Left lung (tissue), 10 donors: Measurements from ENCODE around the gene RPL32. TPM values are rescaled to one million over a fixed set of nuclear protein-coding genes. Genes with fewer than 3 reads are reported as not detected.

Experiments
- ATAC-seq: fragments of 200-7000 bp; cut with Tn5 transposase; one replicate; pipeline ENCODE4 v1.9.1; 2020; ENCODE audit warnings: moderate library complexity
- DNase-seq, 4 donors: peaks; one replicate each; pipeline ENCODE4 v3.0.0-alpha.2; 2013 to 2020
- H3K27ac ChIP-seq, 2 donors: fragments of 200-600 bp; sonication (generic) in 1 of 2; one replicate each; pipeline versions ENCODE4 v1.5.0 to v1.8.0; 2020 to 2021
- H3K27me3 ChIP-seq, 2 donors: fragments of 200-600 bp; sonication (generic) in 1 of 2; one replicate each; pipeline versions ENCODE4 v1.5.0 to v1.8.0; 2020 to 2021
- H3K36me3 ChIP-seq, 2 donors: fragments of 200-600 bp; sonication (generic) in 1 of 2; one replicate each; pipeline versions ENCODE4 v1.5.0 to v1.8.0; 2020 to 2021
- H3K4me1 ChIP-seq, 2 donors: fragments of 200-600 bp; one replicate each; pipeline ENCODE4 v1.8.0; 2021
- H3K4me3 ChIP-seq, 2 donors: fragments of 200-600 bp; sonication (generic) in 1 of 2; one replicate each; pipeline versions ENCODE4 v1.5.0 to v1.8.0; 2020 to 2021; ENCODE audit warnings: mild to moderate bottlenecking in 1 of 2
- H3K9me3 ChIP-seq, 2 donors: fragments of 200-600 bp; sonication (generic) in 1 of 2; one replicate each; pipeline versions ENCODE4 v1.5.0 to v1.8.0; 2020 to 2021
- CTCF ChIP-seq, 2 donors: fragments of 200-600 bp; sonication (generic) in 1 of 2; IDR thresholded peaks; one replicate each; pipeline versions ENCODE4 v1.5.0 to v1.8.0; 2021; ENCODE audit warnings: antibody characterized with exemption in 2 of 2
- intact Hi-C, 2 donors: fragments of 100-400 bp; cut with DNase I; formaldehyde crosslinking; loops; one replicate each; pipeline versions ENCODE4 v1.11.2 to v1.14.2; 2022
- polyA plus RNA-seq, 6 donors: library from polyadenylated mRNA; unstranded; fragments of 120-200 nt; gene quantifications; one replicate each; pipeline ENCODE4 v1.2.1, GENCODE V29; 2013; ENCODE audit not compliant: insufficient read length in 6 of 6
- total RNA-seq, 2 donors: library from RNA; stranded (reverse); fragmentation: NEBNext Ultra II Directional; extraction: Animal tissue kit (Norgen Biotek cat#: 25700); gene quantifications; one replicate each; pipeline ENCODE4 v1.2.1, GENCODE V29; 2021
- donor health status: DM: no; HTN: yes; CAD: no.
- donor health status: DM: no; HTN: no; CAD: no.

The RPL32 gene
- total and polyA plus RNA-seq, 8 donors, result 1,223 to 2,940 (median 2,469) TPM

- Histone ChIP-seq H3K4me1 (peaks cover 0 to 16% of the 10 kb centered on the region in 2 donors), H3K27ac (no peak overlapping the region), H3K36me3 (no peaks in the 10 kb centered on the region), H3K4me3 (peak overlapping the region in 1 of 2 donors; percentile 31), H3K9me3 (peaks cover 0 to 2% of the 10 kb centered on the region in 2 donors), H3K27me3 (peaks cover 0 to 22% of the 10 kb centered on the region in 2 donors)
- TF ChIP-seq CTCF (IDR thresholded peaks at IDR 0.05), result peak; percentile 87 to 93
- ATAC-seq (peak; percentile 98), DNase-seq (peak; percentile 72 to 94 (median 90))
- intact Hi-C loops, result no loop called here
These were observed 27.0 kb upstream of the RPL32 start for GRCh38 chr3:12868039-12869034.

GRCh38 chr3:12866836-12867235, 25.5 kb upstream of the RPL32 start:
- intact Hi-C loops, result no loop called here
- H3K4me3 ChIP-seq, result no peak overlapping the region
- no peak overlapping the region for H3K27ac ChIP-seq
- TF ChIP-seq CTCF (IDR thresholded peaks at IDR 0.05), result no peak
- H3K9me3 ChIP-seq, result peaks cover 0 to 2% of the 10 kb centered on the region in 2 donors
- DNase-seq (no peak), ATAC-seq (no peak)
- peaks cover 0 to 22% of the 10 kb centered on the region in 2 donors for H3K27me3 ChIP-seq
- H3K36me3 ChIP-seq, result no peaks in the 10 kb centered on the region
- H3K4me1 ChIP-seq, result peaks cover 0 to 16% of the 10 kb centered on the region in 2 donors

DNA sequence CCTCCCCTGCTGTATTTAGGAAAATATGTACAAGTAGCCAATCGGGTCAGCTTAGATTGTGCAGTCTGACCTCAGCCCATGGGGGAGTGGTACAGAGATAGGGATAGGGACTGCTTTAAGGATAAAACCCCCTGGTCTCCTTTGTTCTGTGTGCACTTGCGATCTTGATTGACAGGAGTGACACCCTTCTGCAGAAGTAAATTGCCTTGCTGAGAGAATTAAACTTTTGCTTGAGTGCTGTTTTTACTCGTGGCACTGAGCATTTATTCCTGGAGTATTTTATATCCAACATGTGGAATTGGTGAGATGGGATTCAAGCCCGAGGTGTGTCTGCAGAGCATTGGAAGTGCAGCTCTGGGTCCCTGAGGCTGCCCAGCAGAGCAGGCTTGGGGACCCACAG, 23.9 kb upstream of the RPL32 start:
- no peak for ATAC-seq
- intact Hi-C loops, result no loop called here

DNA sequence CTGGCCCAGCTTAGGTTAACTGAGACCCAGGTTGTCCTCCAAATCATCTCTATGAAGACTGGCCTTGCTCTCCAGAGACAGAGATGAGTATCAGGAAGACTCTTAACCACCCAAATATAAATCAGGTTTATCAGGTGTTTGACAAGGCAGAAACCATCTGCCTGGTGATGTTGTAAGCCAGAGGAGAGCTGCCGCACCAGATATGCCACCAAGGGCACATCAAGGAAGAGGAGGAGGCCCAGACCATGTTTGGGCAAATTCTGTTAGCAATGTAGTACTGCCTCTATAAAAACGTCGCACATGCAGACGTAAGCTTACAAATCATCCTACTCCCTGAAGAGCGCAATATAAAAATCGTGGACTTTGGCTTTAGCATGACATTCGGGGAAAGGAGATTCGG, 21.0 kb upstream of the RPL32 start:
- no peaks in the 10 kb centered on the region for H3K27me3 ChIP-seq
- no peak for TF ChIP-seq CTCF (IDR thresholded peaks at IDR 0.05)
- H3K27ac ChIP-seq, result no peak overlapping the region
- no peaks in the 10 kb centered on the region for H3K36me3 ChIP-seq
- intact Hi-C loops, result no loop called here
- DNase-seq, result no peak
- no peak overlapping the region for H3K4me3 ChIP-seq
- peaks cover 0 to 2% of the 10 kb centered on the region in 2 donors for H3K9me3 ChIP-seq
- H3K4me1 ChIP-seq, result no peaks in the 10 kb centered on the region
- ATAC-seq, result no peak

More for the DNA sequence above, 23.9 kb upstream of the RPL32 start:
- TF ChIP-seq CTCF (IDR thresholded peaks at IDR 0.05), result no peak
- Histone ChIP-seq H3K27ac (no peak overlapping the region), H3K9me3 (peaks cover 0 to 2% of the 10 kb centered on the region in 2 donors), H3K36me3 (no peaks in the 10 kb centered on the region), H3K4me1 (peaks cover 0 to 16% of the 10 kb centered on the region in 2 donors), H3K27me3 (peaks cover 0 to 22% of the 10 kb centered on the region in 2 donors), H3K4me3 (no peak overlapping the region)
- no peak for DNase-seq

GRCh38 chr3:12861611-12862010, 20.2 kb upstream of the RPL32 start:
- ATAC-seq (no peak), DNase-seq (no peak)
- H3K27me3 ChIP-seq, result no peaks in the 10 kb centered on the region
- no peaks in the 10 kb centered on the region for H3K4me1 ChIP-seq
- TF ChIP-seq CTCF (IDR thresholded peaks at IDR 0.05), result no peak
- peaks cover 0 to 2% of the 10 kb centered on the region in 2 donors for H3K9me3 ChIP-seq
- no peak overlapping the region for H3K4me3 ChIP-seq
- intact Hi-C loops, result no loop called here
- H3K36me3 ChIP-seq, result no peaks in the 10 kb centered on the region
- no peak overlapping the region for H3K27ac ChIP-seq
